Activated CD4-positive, alpha-beta T cell treated with anti-CD3 and anti-CD28 coated beads for 36 hours (primary cell): Measurements from ENCODE around the gene TBL1Y. TPM values are rescaled to one million over a fixed set of nuclear protein-coding genes. Genes with fewer than 3 reads are reported as not detected.
A peak's percentile ranks its signal among the peaks of the same experiment; 100 is the strongest.
"Not testable (repeated sequence)": the region's sequence is repeated elsewhere in the genome, so short reads cannot be mapped to it uniquely, and the experiment has no call there.

Experiments
- ATAC-seq: fragments of 200-7000 bp; cut with Tn5 transposase; one replicate; pipeline ENCODE4 v1.10.0; 2021; ENCODE audit warnings: mild to moderate bottlenecking, moderate library complexity
- CTCF ChIA-PET: fragments of 350-600 bp; sonication (Branson Sonifier 250); formaldehyde crosslinking; loops from one replicate; lab custom pipeline; 2021; ENCODE audit warnings: antibody characterized with exemption; lab: Charles Lee
- POLR2A ChIA-PET: fragments of 350-600 bp; sonication (Branson Sonifier 250); formaldehyde crosslinking; loops from one replicate; lab custom pipeline; 2021; ENCODE audit warnings: antibody characterized with exemption, inconsistent platforms; lab: Charles Lee
- DNase-seq: peaks from one replicate; pipeline ENCODE4 v3.0.0-alpha.2; 2020
- H3K27ac Mint-ChIP-seq: one replicate; pipeline ENCODE4 v1.8.0; 2021; ENCODE audit warnings: mixed read lengths
- H3K27me3 Mint-ChIP-seq: one replicate; pipeline ENCODE4 v1.8.0; 2021; ENCODE audit warnings: mixed read lengths
- H3K36me3 Mint-ChIP-seq: one replicate; pipeline ENCODE4 v1.8.0; 2021; ENCODE audit warnings: low read depth, mixed read lengths
- H3K4me1 Mint-ChIP-seq: one replicate; pipeline ENCODE4 v1.8.0; 2021; ENCODE audit warnings: mixed read lengths
- H3K4me3 Mint-ChIP-seq: one replicate; pipeline ENCODE4 v1.8.0; 2021; ENCODE audit warnings: mild to moderate bottlenecking, moderate library complexity, mixed read lengths
- H3K9me3 Mint-ChIP-seq: one replicate; pipeline ENCODE4 v1.8.0; 2021; ENCODE audit warnings: low read depth, mixed read lengths
- intact Hi-C, 2 experiments: fragments of 100-400 bp; cut with DNase I in 1 of 2; cut with micrococcal nuclease in 1 of 2; formaldehyde crosslinking; loops; one replicate each; pipeline versions ENCODE4 v1.14.2 to v1.15.1; 2022 to 2024; cut with DNase I, micrococcal nuclease
- total RNA-seq, 2 experiments: library from RNA; stranded (reverse); gene quantifications; one replicate each; pipeline ENCODE4 v1.2.3, GENCODE V29; 2021

Gene TBL1Y
- total RNA-seq, 2 experiments from 2014 or later: not detected

DNA sequence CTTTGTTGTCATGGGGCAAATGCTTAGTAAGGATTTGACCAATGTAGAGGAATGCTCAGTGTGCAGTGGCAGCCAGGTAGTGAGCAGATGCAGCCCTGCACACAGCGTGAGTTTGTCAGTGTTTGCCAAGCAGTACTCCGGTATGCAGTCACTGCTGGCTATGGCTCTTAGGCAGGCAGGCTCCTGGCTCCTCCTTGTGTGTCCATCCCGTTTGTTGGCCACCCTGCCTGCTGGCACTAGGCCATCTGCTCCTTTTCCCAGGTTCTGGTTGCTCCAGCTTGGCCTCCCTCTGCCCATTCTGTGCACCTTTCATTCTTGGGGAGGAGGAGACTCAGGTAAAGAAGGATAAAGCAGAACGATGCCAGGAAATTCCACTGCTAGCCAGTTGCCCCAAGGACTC is 106.0 kb downstream of the TBL1Y start:
- intact Hi-C loops: no loop called here
- POLR2A ChIA-PET: no interaction called here
- CTCF ChIA-PET: no interaction called here
- ATAC-seq: no peak
- DNase-seq: no peak
- Mint-ChIP-seq H3K4me1 (no peaks in the 10 kb centered on the region), H3K36me3 (no peaks in the 10 kb centered on the region), H3K9me3 (no peaks in the 10 kb centered on the region), H3K27me3 (peaks cover 2% of the 10 kb centered on the region), H3K4me3 (no peak overlapping the region), H3K27ac (no peak overlapping the region)

DNA sequence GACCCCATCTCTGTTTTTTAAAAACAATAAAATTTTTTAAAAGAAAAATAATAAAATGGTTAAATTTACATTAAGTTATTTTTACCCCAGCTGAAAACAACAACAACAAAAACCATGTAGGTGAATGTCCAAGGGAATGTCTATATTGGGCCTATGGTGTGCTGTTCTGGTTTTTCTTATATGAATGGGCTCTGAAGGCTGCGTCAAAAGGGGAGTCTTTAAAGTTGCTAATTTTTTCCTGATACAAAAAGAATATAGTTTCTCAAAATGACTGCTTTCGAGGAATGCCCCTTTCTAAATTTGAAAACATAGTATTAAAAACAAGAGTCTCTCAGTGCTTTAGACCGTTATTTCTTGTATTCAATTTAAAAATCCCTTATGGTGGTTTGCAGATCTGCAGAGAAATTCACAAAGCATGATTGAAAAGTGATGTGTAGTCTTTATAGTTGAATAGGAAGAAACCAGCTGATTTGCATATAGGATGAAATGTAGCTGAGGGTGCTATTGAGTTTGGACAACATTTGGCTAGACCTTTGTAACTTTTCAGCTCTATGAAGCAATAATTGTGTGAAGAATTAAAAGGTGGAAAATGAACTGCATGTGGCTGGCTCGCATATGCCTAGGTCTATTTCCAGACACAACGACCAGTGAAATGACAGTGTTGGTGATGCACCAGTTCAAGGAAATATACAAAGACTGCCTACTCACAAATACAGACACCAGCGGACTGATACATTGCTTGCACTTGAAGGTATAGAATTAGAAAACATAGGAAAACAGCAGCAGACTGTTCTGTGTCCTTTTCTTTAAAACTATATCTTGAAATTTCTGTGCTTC is 107.0 kb downstream of the TBL1Y start:
- ChIA-PET CTCF (no interaction called here), POLR2A (no interaction called here)
- intact Hi-C loops: no loop called here
- no peaks in the 10 kb centered on the region for H3K36me3 Mint-ChIP-seq
- no peaks in the 10 kb centered on the region for H3K9me3 Mint-ChIP-seq
- no peak overlapping the region for H3K27ac Mint-ChIP-seq
- DNase-seq (no peak), ATAC-seq (no peak)
- peaks cover 2% of the 10 kb centered on the region for H3K27me3 Mint-ChIP-seq
- H3K4me3 Mint-ChIP-seq: no peak overlapping the region
- no peaks in the 10 kb centered on the region for H3K4me1 Mint-ChIP-seq

DNA sequence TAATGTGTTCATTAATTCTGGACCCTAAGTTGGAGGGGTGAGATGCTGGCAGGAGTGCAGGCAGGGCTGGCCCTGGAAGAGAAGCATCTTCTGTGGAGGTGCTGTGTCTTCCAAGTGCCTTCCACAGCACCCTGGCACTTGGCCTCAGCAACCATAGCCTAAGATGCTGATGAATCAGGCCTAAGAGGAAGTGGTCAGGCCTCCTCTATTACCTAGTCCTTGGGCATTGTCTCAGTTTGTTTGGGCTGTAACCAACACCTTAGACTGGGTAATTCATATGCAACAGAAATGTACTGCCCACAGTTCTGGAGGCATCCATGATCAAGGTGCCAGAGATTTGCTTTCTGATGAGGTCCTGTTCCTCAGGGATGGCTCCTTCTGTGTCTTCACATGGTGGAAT is 128.5 kb downstream of the TBL1Y start:
- Mint-ChIP-seq H3K9me3 (no peaks in the 10 kb centered on the region), H3K27ac (no peak overlapping the region), H3K27me3 (no peaks in the 10 kb centered on the region), H3K4me1 (no peaks in the 10 kb centered on the region), H3K4me3 (no peak overlapping the region), H3K36me3 (no peaks in the 10 kb centered on the region)
- intact Hi-C loops: no loop called here
- CTCF ChIA-PET: no interaction called here
- DNase-seq: no peak
- POLR2A ChIA-PET: no interaction called here
- ATAC-seq: no peak

DNA sequence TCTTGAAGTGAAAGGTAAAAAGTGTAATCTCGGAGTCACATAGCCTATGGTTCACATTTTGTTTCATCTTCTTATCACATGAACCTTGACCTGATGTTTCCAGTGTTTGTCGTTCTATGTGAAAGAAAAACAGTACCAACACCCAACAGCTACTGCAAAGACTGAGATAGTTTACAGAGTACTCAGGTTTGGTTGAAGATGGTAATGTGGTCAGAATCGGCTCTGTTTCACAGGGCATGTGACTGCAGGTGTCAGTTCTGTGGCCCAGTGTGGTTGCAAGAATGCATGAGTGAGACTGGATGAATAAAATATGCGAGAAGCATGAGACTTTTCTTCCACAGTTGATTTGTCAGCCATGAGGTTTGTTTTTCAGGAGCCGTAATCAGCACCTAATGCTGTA is 130.2 kb downstream of the TBL1Y start:
- Mint-ChIP-seq H3K36me3 (no peaks in the 10 kb centered on the region), H3K27me3 (peaks cover 2% of the 10 kb centered on the region), H3K9me3 (no peaks in the 10 kb centered on the region), H3K4me1 (no peaks in the 10 kb centered on the region), H3K4me3 (no peak overlapping the region), H3K27ac (no peak overlapping the region)
- ATAC-seq (no peak), DNase-seq (no peak)
- ChIA-PET CTCF (interaction anchor here (0.9 kb wide), 1 partner anchor 45 kb away, joined by 3 read pairs; no protein-coding TSS in a partner anchor), POLR2A (no interaction called here)
- intact Hi-C loops: no loop called here

DNA sequence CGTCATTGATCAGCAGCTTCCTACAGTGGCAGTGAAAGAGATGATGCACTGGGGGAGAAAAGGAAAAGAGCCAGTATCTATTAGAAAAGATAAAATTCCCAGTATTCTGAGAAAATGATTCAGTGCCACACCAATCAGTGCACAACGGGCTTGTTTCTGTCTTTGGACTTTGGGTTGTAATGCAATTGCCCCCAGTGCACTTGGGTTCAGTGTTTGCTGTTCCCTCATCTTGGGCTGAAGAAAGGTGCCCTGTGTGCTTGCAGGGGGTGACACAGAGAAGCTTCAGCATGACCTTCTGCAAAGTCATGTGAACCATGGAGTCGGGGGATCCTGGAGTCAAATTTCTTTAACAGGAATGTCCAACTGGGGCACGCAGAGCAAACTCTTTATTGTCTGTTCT is 131.5 kb downstream of the TBL1Y start:
- no peak for ATAC-seq
- no peak overlapping the region for H3K4me3 Mint-ChIP-seq
- intact Hi-C loops: no loop called here

DNA sequence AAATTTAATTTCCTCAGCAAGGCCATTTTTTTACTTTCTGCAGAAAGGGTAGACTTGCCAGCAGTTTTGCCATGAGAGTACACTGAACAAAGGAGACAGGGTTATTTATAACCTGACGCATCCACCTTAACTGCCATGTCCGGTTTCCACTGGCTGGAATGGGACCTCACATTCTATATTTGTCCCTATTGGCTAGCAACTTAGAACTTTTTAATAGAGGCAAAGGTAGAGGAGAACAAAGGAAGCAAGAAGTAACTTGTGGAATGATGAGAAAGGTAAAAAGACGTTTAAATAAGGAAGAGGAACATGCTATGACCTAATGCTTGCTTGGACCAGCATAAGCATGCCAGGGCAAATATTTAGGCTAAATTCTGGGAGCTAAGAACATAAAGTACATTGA is 142.0 kb downstream of the TBL1Y start:
- CTCF ChIA-PET, intact Hi-C loops, H3K9me3 Mint-ChIP-seq, POLR2A ChIA-PET, H3K27ac Mint-ChIP-seq, DNase-seq, H3K4me3 Mint-ChIP-seq, H3K36me3 Mint-ChIP-seq, ATAC-seq, H3K4me1 Mint-ChIP-seq, H3K27me3 Mint-ChIP-seq: not testable (repeated sequence)

More for the DNA sequence above, 131.5 kb downstream of the TBL1Y start:
- Mint-ChIP-seq H3K4me1 (no peaks in the 10 kb centered on the region), H3K27ac (no peak overlapping the region), H3K9me3 (no peaks in the 10 kb centered on the region), H3K36me3 (no peaks in the 10 kb centered on the region), H3K27me3 (peaks cover 2% of the 10 kb centered on the region)
- DNase-seq: no peak
- ChIA-PET POLR2A (no interaction called here), CTCF (no interaction called here)

DNA sequence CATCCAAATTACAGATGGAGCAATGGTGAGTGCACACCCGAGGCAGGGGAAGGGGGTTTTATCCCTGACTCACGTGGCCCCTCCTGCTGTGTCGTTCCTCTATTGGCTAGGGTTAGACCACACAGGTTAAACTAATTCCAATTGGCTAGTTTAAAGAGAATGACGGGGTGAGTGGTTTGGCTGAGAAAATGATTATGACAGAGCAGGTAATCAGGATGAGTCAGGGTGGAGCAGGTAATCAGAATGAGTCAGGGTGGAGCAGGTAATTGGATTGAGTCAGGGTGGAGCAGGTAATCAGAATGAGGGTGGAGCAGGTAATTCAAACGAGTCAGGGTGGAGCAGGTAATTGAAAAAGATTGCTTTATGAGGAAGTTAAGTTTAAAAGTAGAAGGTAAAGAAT is 146.4 kb downstream of the TBL1Y start:
- Mint-ChIP-seq H3K4me1 (no peaks in the 10 kb centered on the region), H3K36me3 (no peaks in the 10 kb centered on the region), H3K4me3 (no peak overlapping the region), H3K27me3 (peaks cover 4% of the 10 kb centered on the region), H3K27ac (no peak overlapping the region), H3K9me3 (no peaks in the 10 kb centered on the region)
- POLR2A ChIA-PET: no interaction called here
- DNase-seq (no peak), ATAC-seq (no peak)
- CTCF ChIA-PET: no interaction called here
- intact Hi-C loops: no loop called here

DNA sequence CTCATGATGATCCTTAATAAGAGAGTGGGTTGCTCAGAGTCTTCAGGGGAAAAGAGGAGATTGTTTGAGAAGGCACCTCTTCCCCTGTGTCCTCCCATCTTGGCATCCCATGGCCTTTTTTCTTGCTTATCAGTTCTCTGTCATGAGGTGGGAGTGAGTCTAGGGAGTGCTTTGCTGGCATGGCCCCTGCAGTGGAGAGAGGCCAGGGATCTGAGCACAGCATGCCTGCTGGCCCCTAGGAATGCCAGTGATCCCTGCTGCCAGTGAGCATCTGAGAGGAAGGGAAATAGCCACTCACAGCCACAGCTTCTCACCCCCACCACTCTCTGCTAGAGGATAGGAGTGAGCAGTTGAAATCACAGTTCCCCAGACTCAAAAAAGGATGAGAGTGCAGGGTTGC is 168.2 kb downstream of the TBL1Y start:
- CTCF ChIA-PET: no interaction called here
- no peaks in the 10 kb centered on the region for H3K36me3 Mint-ChIP-seq
- H3K9me3 Mint-ChIP-seq: no peaks in the 10 kb centered on the region
- intact Hi-C loops: no loop called here
- DNase-seq (no peak), ATAC-seq (no peak)
- no peak overlapping the region for H3K4me3 Mint-ChIP-seq
- no peak overlapping the region for H3K27ac Mint-ChIP-seq
- H3K27me3 Mint-ChIP-seq: no peaks in the 10 kb centered on the region
- H3K4me1 Mint-ChIP-seq: no peaks in the 10 kb centered on the region
- POLR2A ChIA-PET: no interaction called here

DNA sequence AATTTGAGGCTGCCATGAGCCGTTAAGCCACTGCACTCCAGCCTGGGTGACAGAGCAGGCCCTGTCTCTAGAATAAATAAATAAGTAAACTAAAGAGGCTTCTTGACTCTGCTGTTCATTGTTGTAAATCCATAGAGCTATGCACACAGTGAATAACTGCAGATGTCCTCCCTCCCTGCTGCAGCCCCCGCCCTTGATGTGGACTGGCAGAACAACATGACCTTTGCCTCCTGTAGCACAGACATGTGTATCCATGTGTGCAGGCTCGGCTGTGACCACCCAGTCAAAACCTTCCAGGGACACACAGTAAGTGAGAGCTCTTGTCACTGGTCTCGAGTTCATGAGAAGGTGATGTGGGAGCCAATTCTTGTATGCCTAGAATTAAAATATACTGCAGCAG is 170.1 kb downstream of the TBL1Y start:
- H3K27ac Mint-ChIP-seq, POLR2A ChIA-PET, ATAC-seq, H3K27me3 Mint-ChIP-seq, CTCF ChIA-PET, H3K9me3 Mint-ChIP-seq, DNase-seq, H3K36me3 Mint-ChIP-seq, intact Hi-C loops, H3K4me1 Mint-ChIP-seq, H3K4me3 Mint-ChIP-seq: not testable (repeated sequence)

DNA sequence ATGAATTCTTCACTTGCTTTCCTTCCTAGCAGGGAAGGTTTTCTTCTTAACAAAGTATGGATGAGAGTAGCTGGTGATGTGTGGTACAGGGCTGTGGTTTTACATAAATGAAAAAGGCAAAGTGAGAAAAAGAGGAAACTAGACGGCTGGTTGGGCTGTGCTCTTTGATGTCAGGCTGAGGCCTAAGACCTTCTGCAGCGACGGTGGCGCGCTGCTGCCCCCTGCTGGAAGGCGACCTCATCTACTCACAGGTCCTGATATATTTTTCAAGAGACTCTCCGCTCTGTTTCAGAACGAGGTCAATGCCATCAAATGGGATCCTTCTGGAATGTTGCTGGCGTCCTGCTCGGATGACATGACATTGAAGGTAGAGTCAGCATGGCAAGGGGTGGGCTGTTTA is 175.1 kb downstream of the TBL1Y start:
- DNase-seq (peak; percentile 85), ATAC-seq (peak; percentile 91)
- Mint-ChIP-seq H3K36me3 (no peaks in the 10 kb centered on the region), H3K4me1 (peaks cover 8% of the 10 kb centered on the region), H3K9me3 (no peaks in the 10 kb centered on the region), H3K27ac (no peak overlapping the region), H3K27me3 (no peaks in the 10 kb centered on the region), H3K4me3 (no peak overlapping the region)
- POLR2A ChIA-PET: interaction anchor here (0.6 kb wide), 1 partner anchor 158 kb away, joined by 4 read pairs; no protein-coding TSS in a partner anchor
- CTCF ChIA-PET: interaction anchor here (0.6 to 1.6 kb wide), 12 partner anchors 9 to 1427 kb away, joined by 3 to 21 read pairs (median 3); no protein-coding TSS in a partner anchor
- intact Hi-C loops: loop anchor here (1.0 kb wide), 1 partner anchor 121 kb away; no protein-coding TSS in a partner anchor

DNA sequence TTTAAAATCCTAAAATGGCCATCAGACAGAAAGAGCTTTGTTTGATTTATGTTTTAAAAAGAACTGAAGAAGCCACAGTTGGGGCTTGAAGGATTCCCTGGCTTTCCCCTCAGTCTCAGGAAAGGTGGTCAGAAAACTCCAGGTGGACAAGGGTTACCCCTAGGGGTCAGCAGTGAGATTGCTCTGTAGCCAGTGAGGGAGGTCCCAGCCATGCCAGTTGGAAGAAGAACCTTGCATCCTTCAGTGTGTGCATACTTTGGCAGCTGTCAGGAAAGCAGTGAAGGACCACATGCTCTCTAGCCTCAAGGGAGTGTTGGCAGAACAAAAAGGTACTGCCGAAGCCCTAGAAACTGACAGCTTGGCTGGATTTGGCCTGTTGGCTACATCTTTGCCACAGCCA is 182.3 kb downstream of the TBL1Y start:
- intact Hi-C loops: no loop called here
- CTCF ChIA-PET: no interaction called here
- H3K4me3 Mint-ChIP-seq: no peak overlapping the region
- no peak for DNase-seq
- ATAC-seq: no peak
- H3K27me3 Mint-ChIP-seq: no peaks in the 10 kb centered on the region
- H3K36me3 Mint-ChIP-seq: no peaks in the 10 kb centered on the region
- H3K9me3 Mint-ChIP-seq: no peaks in the 10 kb centered on the region
- no peak overlapping the region for H3K27ac Mint-ChIP-seq
- POLR2A ChIA-PET: no interaction called here
- H3K4me1 Mint-ChIP-seq: peaks cover 2% of the 10 kb centered on the region

DNA sequence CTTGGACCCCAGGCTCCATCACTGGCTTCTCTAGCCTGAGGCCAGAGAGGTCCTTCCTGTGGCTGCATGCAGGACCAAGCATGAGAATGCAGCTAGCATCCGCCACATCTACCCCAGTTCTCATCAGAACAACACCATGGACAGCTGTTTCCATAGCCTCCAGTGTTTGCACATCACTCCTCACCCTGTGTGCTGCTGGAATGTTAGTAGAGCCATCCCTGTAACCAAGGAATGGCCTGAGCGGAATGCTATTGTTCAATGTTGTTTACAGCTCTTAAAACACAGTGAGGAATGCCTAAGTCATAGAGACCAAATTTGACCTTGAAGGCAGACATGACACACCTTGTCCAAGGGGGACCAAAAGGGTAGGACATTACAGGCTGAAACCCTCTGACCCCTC is 183.9 kb downstream of the TBL1Y start:
- CTCF ChIA-PET: no interaction called here
- H3K27me3 Mint-ChIP-seq: no peaks in the 10 kb centered on the region
- DNase-seq: no peak
- no peaks in the 10 kb centered on the region for H3K9me3 Mint-ChIP-seq
- no peak for ATAC-seq
- intact Hi-C loops: no loop called here
- H3K27ac Mint-ChIP-seq: no peak overlapping the region
- no peak overlapping the region for H3K4me3 Mint-ChIP-seq
- H3K36me3 Mint-ChIP-seq: no peaks in the 10 kb centered on the region
- POLR2A ChIA-PET: no interaction called here
- peaks cover 2% of the 10 kb centered on the region for H3K4me1 Mint-ChIP-seq
